Esophagus squamous epithelium (tissue), 4 donors: ENCODE data around the gene CASP3.

Experiments
- POLR2A ChIP-seq, 4 donors: fragments of 450-650 bp; IDR thresholded peaks; one replicate each; pipeline ENCODE4 v1.6.1; 2017; ENCODE audit warnings: antibody characterized with exemption in 4 of 4, mild to moderate bottlenecking in 4 of 4, moderate library complexity in 3 of 4
- TF ChIP-seq, protein P1 (sequence below), 6 experiments: fragments of 450-650 bp in 4 of 6; fragments of 200-600 bp in 2 of 6; sonication (generic) in 2 of 6; IDR thresholded peaks; one replicate each; pipeline ENCODE4 v1.5.1; 2016 to 2019; ENCODE audit warnings: antibody characterized with exemption in 6 of 6, mild to moderate bottlenecking in 4 of 6, moderate library complexity in 4 of 6

DNA sequence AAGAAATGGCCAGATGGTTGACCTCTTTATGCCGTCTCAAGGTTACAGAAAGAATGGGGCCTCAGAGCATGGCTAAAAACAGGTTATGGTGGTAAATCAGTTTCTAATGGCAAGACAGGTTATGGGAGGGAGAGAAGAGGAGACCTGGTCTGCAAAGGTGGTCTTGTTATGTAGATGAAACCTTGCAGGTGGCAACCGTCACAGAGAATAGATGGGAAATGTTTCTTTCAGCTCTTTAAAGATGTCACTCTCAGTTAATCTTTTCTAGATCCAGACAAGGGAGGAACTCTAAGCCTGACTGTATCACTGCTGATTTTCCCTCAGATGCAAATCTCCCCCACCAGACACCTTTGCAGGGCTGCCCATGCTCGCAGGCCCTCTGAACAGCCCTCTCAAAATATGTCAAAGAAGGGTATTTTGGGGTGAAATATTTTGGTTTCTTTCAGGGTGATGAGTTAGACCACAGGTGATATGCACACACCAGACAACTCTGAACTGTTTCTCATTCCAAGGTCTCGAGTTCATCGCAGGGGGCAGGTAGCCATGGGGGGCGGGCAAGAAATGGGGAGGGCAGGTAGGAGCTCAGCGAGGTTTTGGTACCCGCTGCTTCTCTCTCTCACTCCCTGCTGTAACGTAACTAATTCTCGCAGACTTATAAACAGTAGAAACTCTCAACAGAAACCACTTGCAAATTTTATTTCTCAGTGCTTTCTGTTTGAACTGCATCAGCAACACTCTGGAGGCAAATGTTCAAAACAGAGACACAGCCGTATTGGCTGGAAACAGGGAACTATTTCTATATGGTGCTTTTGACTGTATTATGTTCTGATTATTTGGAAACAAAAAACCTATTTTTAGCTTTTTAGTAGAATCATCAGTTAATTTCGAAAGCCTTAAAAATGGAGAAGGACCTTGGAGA is 32.4 kb downstream of the CASP3 start:
- TF ChIP-seq, protein P1, sequence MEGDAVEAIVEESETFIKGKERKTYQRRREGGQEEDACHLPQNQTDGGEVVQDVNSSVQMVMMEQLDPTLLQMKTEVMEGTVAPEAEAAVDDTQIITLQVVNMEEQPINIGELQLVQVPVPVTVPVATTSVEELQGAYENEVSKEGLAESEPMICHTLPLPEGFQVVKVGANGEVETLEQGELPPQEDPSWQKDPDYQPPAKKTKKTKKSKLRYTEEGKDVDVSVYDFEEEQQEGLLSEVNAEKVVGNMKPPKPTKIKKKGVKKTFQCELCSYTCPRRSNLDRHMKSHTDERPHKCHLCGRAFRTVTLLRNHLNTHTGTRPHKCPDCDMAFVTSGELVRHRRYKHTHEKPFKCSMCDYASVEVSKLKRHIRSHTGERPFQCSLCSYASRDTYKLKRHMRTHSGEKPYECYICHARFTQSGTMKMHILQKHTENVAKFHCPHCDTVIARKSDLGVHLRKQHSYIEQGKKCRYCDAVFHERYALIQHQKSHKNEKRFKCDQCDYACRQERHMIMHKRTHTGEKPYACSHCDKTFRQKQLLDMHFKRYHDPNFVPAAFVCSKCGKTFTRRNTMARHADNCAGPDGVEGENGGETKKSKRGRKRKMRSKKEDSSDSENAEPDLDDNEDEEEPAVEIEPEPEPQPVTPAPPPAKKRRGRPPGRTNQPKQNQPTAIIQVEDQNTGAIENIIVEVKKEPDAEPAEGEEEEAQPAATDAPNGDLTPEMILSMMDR (IDR thresholded peaks at IDR 0.05), result no peak
- TF ChIP-seq POLR2A (IDR thresholded peaks at IDR 0.05), result no peak
